Measurements from ENCODE around the gene MCTP2.

MCTP2 gene

DNA sequence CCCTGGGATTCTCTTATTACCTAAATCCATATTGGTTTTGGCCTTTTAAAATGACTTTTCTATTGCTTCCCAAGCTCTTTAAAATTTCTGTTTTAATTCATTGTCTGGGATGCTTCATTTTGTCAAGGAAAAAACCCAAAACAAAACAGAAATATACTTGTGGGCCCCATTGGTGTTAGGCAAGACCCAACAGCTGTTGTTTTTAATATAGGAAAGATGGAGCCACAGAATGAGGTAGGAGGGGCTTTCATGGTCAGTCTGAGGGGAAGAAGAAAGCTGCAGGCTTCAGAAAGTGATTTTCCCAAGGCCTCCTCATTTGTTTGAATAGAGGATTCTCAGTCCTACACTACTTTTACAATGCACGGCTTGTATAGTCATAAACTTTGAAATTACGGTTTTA, 180.5 kb downstream of the MCTP2 start (continued):
- TF ChIP-seq, protein P1, sequence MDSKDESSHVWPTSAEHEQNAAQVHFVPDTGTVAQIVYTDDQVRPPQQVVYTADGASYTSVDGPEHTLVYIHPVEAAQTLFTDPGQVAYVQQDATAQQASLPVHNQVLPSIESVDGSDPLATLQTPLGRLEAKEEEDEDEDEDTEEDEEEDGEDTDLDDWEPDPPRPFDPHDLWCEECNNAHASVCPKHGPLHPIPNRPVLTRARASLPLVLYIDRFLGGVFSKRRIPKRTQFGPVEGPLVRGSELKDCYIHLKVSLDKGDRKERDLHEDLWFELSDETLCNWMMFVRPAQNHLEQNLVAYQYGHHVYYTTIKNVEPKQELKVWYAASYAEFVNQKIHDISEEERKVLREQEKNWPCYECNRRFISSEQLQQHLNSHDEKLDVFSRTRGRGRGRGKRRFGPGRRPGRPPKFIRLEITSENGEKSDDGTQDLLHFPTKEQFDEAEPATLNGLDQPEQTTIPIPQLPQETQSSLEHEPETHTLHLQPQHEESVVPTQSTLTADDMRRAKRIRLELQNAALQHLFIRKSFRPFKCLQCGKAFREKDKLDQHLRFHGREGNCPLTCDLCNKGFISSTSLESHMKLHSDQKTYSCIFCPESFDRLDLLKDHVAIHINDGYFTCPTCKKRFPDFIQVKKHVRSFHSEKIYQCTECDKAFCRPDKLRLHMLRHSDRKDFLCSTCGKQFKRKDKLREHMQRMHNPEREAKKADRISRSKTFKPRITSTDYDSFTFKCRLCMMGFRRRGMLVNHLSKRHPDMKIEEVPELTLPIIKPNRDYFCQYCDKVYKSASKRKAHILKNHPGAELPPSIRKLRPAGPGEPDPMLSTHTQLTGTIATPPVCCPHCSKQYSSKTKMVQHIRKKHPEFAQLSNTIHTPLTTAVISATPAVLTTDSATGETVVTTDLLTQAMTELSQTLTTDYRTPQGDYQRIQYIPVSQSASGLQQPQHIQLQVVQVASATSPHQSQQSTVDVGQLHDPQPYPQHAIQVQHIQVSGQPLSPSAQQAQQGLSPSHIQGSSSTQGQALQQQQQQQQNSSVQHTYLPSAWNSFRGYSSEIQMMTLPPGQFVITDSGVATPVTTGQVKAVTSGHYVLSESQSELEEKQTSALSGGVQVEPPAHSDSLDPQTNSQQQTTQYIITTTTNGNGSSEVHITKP (tag by site-specific recombination; IDR thresholded peaks at IDR 0.05), result no peak
- TF ChIP-seq, protein P2, sequence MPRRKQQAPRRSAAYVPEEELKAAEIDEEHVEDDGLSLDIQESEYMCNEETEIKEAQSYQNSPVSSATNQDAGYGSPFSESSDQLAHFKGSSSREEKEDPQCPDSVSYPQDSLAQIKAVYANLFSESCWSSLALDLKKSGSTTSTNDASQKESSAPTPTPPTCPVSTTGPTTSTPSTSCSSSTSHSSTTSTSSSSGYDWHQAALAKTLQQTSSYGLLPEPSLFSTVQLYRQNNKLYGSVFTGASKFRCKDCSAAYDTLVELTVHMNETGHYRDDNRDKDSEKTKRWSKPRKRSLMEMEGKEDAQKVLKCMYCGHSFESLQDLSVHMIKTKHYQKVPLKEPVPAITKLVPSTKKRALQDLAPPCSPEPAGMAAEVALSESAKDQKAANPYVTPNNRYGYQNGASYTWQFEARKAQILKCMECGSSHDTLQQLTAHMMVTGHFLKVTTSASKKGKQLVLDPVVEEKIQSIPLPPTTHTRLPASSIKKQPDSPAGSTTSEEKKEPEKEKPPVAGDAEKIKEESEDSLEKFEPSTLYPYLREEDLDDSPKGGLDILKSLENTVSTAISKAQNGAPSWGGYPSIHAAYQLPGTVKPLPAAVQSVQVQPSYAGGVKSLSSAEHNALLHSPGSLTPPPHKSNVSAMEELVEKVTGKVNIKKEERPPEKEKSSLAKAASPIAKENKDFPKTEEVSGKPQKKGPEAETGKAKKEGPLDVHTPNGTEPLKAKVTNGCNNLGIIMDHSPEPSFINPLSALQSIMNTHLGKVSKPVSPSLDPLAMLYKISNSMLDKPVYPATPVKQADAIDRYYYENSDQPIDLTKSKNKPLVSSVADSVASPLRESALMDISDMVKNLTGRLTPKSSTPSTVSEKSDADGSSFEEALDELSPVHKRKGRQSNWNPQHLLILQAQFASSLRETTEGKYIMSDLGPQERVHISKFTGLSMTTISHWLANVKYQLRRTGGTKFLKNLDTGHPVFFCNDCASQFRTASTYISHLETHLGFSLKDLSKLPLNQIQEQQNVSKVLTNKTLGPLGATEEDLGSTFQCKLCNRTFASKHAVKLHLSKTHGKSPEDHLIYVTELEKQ (tag by site-specific recombination; IDR thresholded peaks at IDR 0.05; ENCODE audit: borderline replicate concordance), result no peak
- TF ChIP-seq ZNF202 (tag by site-specific recombination; IDR thresholded peaks at IDR 0.05; ENCODE audit: borderline replicate concordance) (no peak), ZNF473 (tag by site-specific recombination; IDR thresholded peaks at IDR 0.05) (no peak)

DNA sequence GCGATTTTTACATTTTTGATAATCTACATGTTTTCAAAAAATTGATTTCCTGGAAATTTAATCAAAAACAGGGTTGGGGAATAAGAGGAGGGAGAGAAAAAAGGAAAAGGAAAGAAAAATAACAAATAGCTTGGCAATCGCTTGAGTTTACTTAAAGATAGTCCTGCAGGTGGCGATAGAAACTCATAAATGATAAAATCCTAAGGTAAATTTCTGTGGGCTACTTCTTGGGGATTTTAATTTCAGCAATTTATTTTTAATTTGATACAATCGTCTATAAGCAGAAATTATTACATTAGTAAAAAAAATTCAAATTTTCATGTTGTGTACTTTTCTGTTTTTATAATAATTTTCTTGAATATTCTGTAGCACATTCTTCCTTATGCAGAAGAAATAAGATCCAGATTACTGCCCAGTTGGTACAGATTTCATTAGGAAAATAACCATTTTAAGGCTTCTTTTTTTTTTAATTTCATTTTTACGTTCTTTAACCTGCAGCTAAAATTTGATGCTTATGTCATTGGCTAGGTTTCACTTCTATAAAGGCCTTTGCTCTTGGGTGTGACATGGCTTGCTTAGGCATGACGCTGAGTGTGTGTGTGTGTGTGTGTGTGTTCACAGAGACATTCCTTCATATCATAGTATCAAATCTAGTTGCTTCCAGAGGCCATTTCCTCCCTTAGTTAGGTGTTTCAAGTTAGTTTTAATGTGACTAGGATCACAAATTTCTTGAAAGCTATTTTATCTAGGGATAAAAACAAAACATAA, 181.8 kb downstream of the MCTP2 start:
- TF ChIP-seq ZNF155 (tag by site-specific recombination; IDR thresholded peaks at IDR 0.05) (no peak), ZNF654 (tag by site-specific recombination; IDR thresholded peaks at IDR 0.05; ENCODE audit: low read depth) (peak; percentile 50)
- Histone ChIP-seq H3K27ac (ENCODE audit: extremely low read depth, low read depth, low read length) (no peak overlapping the region), H3K36me3 (ENCODE audit: control insufficient read depth in 2 of 2, insufficient read depth in 1 of 2, low read length in 2 of 2) (no peaks in the 10 kb centered on the region), H3K9me3 (ENCODE audit: control insufficient read depth, insufficient read depth, low read depth, low read length) (no peaks in the 10 kb centered on the region), H3K4me1 (ENCODE audit: control insufficient read depth, insufficient read depth, low read length) (peaks cover 53% of the 10 kb centered on the region), H3K4me3 (ENCODE audit: low read depth, low read length) (no peak overlapping the region)
- POLR2A ChIA-PET, result no interaction called here
- CTCF ChIA-PET, result interaction anchor here (0.5 to 3.8 kb wide), 32 partner anchors 9 to 1315 kb away, joined by 3 to 29 read pairs (median 4); no protein-coding TSS in a partner anchor

DNA sequence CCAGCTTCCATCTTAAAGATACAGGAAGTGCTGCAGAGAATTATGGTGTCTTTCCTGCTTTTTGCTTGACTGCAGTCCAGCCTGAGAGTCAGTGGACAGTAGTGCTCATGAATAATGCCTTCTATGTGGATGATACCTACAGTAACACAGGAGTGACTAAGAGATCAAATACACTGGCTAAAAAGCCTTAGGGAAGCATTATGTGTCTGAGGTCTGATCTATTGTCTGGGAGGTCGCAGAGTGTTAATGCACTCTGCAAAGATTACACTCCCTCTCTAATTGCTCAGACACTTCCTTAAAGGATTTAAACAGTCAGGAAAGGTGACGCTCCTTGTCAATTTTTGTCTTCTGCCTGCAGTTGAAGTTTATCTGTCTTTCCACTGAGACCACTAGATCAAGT, 183.6 kb downstream of the MCTP2 start:
- Histone ChIP-seq H3K9me3 (ENCODE audit: control insufficient read depth, insufficient read depth, low read depth, low read length) (no peaks in the 10 kb centered on the region), H3K4me1 (ENCODE audit: control insufficient read depth, insufficient read depth, low read length) (peaks cover 56% of the 10 kb centered on the region), H3K27ac (ENCODE audit: extremely low read depth, low read depth, low read length) (no peak overlapping the region), H3K4me3 (ENCODE audit: low read depth, low read length) (no peak overlapping the region), H3K36me3 (ENCODE audit: control insufficient read depth in 2 of 2, insufficient read depth in 1 of 2, low read length in 2 of 2) (no peaks in the 10 kb centered on the region)
- CTCF ChIA-PET, result interaction anchor here (0.6 to 3.8 kb wide), 4 partner anchors 163 to 844 kb away, joined by 4 to 29 read pairs (median 4); no protein-coding TSS in a partner anchor
- peak; percentile 88 for TF ChIP-seq WT1 (tag by site-specific recombination; IDR thresholded peaks at IDR 0.05)
- TF ChIP-seq, protein P3, sequence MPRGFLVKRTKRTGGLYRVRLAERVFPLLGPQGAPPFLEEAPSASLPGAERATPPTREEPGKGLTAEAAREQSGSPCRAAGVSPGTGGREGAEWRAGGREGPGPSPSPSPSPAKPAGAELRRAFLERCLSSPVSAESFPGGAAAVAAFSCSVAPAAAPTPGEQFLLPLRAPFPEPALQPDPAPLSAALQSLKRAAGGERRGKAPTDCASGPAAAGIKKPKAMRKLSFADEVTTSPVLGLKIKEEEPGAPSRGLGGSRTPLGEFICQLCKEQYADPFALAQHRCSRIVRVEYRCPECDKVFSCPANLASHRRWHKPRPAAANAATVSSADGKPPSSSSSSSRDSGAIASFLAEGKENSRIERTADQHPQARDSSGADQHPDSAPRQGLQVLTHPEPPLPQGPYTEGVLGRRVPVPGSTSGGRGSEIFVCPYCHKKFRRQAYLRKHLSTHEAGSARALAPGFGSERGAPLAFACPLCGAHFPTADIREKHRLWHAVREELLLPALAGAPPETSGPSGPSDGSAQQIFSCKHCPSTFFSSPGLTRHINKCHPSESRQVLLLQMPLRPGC (tag by site-specific recombination; IDR thresholded peaks at IDR 0.05), result no peak
- TF ChIP-seq, protein P4, sequence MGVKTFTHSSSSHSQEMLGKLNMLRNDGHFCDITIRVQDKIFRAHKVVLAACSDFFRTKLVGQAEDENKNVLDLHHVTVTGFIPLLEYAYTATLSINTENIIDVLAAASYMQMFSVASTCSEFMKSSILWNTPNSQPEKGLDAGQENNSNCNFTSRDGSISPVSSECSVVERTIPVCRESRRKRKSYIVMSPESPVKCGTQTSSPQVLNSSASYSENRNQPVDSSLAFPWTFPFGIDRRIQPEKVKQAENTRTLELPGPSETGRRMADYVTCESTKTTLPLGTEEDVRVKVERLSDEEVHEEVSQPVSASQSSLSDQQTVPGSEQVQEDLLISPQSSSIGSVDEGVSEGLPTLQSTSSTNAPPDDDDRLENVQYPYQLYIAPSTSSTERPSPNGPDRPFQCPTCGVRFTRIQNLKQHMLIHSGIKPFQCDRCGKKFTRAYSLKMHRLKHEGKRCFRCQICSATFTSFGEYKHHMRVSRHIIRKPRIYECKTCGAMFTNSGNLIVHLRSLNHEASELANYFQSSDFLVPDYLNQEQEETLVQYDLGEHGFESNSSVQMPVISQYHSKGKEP (tag by site-specific recombination; IDR thresholded peaks at IDR 0.05), result 0 out of 2 replicates have a peak, but pooled peaks have one; percentile 13
- POLR2A ChIA-PET, result no interaction called here
